Neural cell (in vitro differentiated cells): ENCODE measurements around the gene CACNA1A.

Experiments used
- EP300 ChIP-seq: fragments of 450-650 bp; conservative IDR thresholded peaks from 2 replicates; pipeline ENCODE4 v1.6.1; 2014; ENCODE audit warnings: antibody characterized with exemption, mild to moderate bottlenecking, moderate library complexity; ENCODE audit not compliant: poor library complexity, severe bottlenecking
- EZH2 ChIP-seq: fragments of 200-600, 300-800 bp; shearing (Covaris generic), sonication (generic); IDR thresholded peaks from 2 replicates; pipeline ENCODE4 v1.6.1; 2014; ENCODE audit warnings: antibody characterized with exemption, low read length, borderline replicate concordance, mild to moderate bottlenecking; ENCODE audit not compliant: insufficient read depth, poor library complexity, severe bottlenecking
- POLR2AphosphoS5 ChIP-seq: IDR thresholded peaks from 2 replicates; pipeline ENCODE4 v1.6.1; 2012
- RAD21 ChIP-seq: fragments of 450-650 bp; conservative IDR thresholded peaks from 2 replicates; pipeline ENCODE4 v1.6.1; 2014; ENCODE audit warnings: antibody characterized with exemption, mild to moderate bottlenecking, moderate library complexity
- SMC3 ChIP-seq: fragments of 450-650 bp; conservative IDR thresholded peaks from 2 replicates; pipeline ENCODE4 v1.6.1; 2014; ENCODE audit warnings: antibody characterized with exemption, mild to moderate bottlenecking, moderate library complexity; ENCODE audit not compliant: poor library complexity
- TAF1 ChIP-seq: IDR thresholded peaks from 2 replicates; pipeline ENCODE4 v1.6.1; 2012; ENCODE audit warnings: low read depth
- TF ChIP-seq, protein P1 (sequence below): fragments of 450-650 bp; IDR thresholded peaks from 2 replicates; pipeline ENCODE4 v1.5.1; 2014; ENCODE audit warnings: antibody characterized with exemption, mild to moderate bottlenecking, moderate library complexity; ENCODE audit not compliant: poor library complexity, severe bottlenecking
- TF ChIP-seq, protein P2 (sequence below): IDR thresholded peaks from 2 replicates; pipeline ENCODE4 v1.6.1; 2012; ENCODE audit warnings: borderline replicate concordance

DNA sequence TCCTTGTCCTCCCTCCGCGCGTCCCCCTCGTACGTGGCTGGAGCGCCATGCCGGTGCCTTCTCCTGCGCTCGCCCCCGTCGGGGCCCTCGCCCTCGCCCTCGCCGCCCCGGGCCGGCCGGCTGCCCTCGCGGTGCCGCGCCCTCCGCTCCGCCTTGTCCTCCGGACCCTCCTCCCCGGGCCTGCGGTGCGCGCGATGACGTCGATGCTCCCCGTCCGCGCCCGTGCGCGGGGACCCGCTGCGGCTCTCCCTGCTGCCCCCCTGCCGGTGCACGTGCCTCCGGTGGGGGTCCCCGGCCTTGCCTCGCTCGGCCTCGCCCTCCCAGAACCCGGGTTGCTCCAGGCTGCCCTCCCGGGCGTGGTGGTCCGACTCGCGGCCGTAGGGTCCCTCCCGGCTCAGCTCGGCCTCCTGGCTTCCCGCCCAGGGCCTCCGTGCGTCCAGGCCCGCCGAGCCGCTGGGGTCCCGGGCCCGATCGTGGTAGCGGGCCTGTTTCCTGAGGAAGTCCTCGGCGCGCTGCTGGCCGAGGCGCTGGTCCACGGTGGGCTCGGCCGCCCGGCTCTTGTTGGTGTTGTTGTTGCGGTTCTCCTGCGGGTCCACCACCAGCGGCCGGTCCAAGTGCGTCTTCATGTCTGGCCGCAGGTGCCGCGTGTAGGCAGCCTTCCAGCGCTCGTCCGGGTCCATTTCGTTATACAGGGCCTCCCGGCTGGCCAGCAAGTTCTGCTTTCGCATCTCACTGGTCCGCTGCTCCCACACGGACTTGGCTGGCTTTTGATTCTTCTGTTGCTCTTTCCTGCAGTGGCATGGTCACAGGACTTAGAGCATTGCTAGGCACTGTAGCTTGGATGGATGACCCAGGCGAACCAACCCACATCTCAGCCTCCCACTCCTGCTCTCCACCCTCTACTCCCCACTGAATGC lies 207.5 kb downstream of the CACNA1A start:
- TF ChIP-seq, protein P1, sequence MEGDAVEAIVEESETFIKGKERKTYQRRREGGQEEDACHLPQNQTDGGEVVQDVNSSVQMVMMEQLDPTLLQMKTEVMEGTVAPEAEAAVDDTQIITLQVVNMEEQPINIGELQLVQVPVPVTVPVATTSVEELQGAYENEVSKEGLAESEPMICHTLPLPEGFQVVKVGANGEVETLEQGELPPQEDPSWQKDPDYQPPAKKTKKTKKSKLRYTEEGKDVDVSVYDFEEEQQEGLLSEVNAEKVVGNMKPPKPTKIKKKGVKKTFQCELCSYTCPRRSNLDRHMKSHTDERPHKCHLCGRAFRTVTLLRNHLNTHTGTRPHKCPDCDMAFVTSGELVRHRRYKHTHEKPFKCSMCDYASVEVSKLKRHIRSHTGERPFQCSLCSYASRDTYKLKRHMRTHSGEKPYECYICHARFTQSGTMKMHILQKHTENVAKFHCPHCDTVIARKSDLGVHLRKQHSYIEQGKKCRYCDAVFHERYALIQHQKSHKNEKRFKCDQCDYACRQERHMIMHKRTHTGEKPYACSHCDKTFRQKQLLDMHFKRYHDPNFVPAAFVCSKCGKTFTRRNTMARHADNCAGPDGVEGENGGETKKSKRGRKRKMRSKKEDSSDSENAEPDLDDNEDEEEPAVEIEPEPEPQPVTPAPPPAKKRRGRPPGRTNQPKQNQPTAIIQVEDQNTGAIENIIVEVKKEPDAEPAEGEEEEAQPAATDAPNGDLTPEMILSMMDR, result no peak
- TF ChIP-seq, protein P2, sequence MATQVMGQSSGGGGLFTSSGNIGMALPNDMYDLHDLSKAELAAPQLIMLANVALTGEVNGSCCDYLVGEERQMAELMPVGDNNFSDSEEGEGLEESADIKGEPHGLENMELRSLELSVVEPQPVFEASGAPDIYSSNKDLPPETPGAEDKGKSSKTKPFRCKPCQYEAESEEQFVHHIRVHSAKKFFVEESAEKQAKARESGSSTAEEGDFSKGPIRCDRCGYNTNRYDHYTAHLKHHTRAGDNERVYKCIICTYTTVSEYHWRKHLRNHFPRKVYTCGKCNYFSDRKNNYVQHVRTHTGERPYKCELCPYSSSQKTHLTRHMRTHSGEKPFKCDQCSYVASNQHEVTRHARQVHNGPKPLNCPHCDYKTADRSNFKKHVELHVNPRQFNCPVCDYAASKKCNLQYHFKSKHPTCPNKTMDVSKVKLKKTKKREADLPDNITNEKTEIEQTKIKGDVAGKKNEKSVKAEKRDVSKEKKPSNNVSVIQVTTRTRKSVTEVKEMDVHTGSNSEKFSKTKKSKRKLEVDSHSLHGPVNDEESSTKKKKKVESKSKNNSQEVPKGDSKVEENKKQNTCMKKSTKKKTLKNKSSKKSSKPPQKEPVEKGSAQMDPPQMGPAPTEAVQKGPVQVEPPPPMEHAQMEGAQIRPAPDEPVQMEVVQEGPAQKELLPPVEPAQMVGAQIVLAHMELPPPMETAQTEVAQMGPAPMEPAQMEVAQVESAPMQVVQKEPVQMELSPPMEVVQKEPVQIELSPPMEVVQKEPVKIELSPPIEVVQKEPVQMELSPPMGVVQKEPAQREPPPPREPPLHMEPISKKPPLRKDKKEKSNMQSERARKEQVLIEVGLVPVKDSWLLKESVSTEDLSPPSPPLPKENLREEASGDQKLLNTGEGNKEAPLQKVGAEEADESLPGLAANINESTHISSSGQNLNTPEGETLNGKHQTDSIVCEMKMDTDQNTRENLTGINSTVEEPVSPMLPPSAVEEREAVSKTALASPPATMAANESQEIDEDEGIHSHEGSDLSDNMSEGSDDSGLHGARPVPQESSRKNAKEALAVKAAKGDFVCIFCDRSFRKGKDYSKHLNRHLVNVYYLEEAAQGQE, result no peak
- TF ChIP-seq SMC3 (no peak), EZH2 (no peak), POLR2AphosphoS5 (no peak), EP300 (no peak), RAD21 (no peak), TAF1 (no peak)
